Fibroblast of skin of right biceps (primary cell): ENCODE results near the gene DHCR7.

Experiments
- DNase-seq: peaks from one replicate; pipeline ENCODE4 v3.0.0-alpha.2; 2013

The DHCR7 gene

DNA sequence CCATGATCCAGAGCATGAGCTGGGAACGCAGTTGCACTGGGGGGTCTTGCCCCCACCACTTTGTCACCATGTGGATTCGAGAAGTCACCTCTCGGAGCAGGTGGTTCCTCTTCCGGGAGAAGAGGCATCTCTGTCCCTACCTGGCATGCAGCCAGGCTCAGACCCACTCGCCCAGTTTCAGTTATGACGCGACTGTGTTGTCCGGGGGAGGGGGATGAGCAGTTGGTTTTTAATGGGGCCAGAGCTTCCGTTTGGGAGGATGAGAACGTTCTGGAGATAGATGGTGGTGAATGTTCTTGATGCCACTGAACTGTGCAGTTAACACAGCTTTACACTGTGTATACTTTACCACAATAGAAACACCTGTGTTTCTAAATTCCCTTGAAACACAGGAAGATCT, 41.5 kb downstream of the DHCR7 start:
- no peak for DNase-seq

DNA sequence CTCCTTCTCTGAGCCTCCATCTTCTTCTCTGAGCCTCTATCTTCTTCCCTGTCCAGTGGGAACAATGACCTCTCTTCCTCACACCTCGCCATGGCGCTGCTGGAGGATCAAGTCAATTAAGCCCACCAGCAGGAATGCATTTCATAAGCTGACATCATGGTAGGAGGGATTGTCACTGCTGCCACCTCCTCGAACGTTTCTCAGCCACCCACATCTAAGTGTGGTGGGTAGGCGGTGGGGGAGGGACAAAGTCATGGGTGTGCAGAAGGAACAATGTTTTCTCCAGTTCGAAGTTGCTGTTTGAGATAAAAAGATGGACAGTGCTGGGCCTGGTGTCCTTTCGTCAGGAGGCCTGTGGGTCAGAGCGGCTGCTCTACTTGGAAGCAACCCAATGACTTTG, 44.0 kb downstream of the DHCR7 start:
- DNase-seq = no peak

DNA sequence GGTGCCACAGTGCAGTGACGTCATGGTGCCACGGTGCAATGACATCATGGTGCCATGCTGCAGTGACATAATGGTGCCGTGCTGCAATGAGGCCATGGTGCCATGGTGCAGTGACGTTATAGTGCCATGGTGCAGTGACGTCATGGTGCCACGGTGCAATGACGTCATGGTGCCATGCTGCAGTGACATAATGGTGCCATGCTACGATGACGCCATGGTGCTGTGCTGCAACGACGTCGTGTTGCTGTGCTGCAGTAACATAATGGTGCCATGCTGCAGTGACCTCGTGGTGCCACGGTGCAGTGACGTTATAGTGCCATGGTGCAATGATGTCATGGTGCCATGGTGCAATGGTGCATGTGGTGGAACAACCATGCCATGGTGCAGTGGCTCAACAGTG, 45.3 kb downstream of the DHCR7 start:
- no peak for DNase-seq

- DNase-seq = no peak
These were observed 48.0 kb downstream of the DHCR7 start for GRCh38 chr11:71400216-71400615.

DNA sequence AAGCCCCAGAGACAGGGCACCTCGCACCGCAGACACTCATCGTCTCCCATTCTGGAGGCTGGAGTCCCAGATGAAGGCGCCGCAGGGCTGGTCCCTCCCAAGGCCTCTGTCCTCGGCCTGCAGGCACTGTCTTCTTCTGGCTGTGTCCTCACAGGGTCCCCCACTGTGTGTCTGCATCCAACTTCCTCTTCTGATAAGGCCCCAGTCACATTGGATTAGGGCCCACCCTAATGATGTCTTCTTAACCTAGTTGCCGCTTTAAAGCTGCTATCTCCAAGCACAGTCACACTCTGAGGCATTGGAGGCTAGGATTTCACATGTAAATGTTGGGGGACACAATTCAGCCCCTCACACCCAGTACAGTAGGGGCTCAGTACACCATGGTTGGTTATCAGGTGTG, 48.9 kb downstream of the DHCR7 start:
- DNase-seq = no peak

DNA sequence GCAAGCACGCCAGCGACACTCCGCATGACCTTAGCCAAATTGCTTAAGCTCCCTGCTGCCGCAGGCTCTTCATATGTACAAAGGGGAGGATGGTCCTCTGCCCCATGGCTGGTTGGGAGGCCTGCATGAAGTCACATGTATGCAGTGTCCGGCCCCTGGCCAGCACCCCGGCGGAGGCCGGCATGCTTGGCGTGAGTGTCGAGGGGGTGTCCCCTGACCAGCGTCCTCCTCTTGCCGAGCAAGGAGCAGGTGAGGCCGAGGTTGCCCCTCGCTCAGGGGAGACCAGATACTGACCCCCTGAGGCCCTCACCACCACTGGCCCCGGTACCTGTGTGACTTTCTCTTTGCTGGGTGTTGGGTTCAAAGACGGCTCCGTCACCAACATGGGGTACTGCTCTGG, 50.2 kb downstream of the DHCR7 start:
- no peak for DNase-seq

DNA sequence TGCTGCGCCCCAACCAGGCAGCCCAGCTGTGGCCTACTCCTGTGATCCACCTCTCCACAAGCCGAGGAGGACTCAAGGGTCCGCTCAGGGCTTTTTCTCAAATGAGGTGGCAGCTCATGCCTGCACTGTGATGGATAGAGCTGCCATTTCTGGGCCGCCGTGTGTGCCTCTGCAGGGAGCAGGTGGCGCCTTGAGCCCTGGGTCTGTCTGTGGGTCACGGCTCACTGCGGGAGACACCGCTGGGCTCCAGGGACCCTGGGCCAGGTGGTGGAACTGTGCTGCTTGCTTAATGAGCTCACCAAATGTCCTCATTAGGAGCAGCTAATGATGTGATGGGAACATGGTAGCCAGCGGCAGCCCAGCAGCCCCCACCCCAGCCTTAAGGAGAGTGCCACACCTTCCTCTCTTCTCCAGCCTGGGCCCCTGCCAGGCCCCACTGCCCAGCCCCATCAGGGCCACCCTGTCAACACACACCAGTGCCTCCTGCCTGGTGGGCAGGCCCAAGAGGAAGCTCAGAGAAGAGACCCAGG, 50.8 kb downstream of the DHCR7 start:
- DNase-seq = no peak

DNA sequence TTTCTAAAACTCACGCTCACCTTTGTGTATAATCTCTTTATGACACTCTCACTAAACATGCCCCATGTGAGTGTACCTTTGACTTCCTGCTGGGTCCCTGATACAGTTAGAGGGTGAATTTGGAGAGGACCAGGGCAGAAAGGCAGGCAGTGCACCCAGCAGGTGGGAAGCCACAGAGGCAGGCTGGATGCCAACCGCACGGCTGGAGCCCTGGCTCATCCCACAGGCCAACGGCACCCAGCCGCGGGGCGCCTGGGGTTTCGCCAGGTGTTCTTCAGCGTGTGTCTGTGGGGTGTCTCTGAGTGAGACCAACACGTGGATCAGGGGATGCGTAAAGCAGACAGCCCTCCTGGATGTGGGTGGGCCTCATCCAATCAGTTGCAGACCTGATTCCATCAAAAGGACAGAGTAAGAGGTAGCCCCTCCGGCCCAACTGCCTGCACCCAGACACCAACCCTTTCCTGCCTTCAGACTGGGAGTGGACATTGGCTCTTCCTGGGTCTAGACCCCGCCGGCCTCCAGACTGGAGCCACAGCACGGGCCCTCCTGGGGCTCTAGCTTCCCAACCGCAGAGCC, 51.6 kb downstream of the DHCR7 start:
- DNase-seq = no peak

DNA sequence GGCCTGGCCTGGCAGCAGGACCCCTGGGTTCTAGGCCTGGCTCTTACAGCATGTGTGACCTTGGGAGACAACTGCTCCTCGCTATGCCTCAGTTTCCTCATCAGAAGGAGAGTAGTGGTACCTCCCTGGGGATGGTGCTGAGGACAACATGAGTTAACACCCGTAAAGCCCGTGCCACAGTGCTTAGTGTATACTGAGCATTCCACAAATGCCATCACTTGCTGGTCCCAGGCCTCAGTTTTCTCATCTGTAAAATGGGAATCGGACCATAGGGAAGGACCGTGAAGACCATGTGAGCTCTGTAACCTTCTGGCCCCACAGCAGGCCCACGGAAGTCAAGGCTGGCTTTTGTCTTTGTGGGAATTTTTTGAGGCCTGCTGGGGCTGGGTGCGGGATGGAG, 52.4 kb downstream of the DHCR7 start:
- DNase-seq = no peak

GRCh38 chr11:71395263-71395560, 53.0 kb downstream of the DHCR7 start:
- no peak for DNase-seq

- no peak for DNase-seq
These were observed 54.9 kb downstream of the DHCR7 start for GRCh38 chr11:71393283-71393682.

DNA sequence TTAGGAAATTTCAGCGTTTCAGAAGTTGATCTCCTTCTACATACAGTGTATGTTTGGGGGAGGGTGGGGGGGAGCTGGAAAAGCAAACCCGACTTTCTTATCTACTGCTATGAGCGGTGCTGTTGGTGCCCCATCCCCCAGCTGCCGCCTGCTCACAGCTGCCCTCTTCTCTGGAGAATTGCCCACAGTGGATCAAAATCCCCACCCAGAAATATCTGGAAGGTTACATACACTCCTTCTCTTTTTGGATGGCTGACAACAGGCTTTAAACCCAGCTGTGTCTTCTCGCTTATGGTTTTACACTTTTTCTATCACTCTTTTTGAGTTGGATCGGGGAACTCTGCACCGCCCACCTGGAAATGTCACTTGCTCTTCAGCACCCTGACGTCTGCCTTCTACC, 56.4 kb downstream of the DHCR7 start:
- DNase-seq = no peak

GRCh38 chr11:71391352-71391751, 56.8 kb downstream of the DHCR7 start:
- DNase-seq = no peak

DNA sequence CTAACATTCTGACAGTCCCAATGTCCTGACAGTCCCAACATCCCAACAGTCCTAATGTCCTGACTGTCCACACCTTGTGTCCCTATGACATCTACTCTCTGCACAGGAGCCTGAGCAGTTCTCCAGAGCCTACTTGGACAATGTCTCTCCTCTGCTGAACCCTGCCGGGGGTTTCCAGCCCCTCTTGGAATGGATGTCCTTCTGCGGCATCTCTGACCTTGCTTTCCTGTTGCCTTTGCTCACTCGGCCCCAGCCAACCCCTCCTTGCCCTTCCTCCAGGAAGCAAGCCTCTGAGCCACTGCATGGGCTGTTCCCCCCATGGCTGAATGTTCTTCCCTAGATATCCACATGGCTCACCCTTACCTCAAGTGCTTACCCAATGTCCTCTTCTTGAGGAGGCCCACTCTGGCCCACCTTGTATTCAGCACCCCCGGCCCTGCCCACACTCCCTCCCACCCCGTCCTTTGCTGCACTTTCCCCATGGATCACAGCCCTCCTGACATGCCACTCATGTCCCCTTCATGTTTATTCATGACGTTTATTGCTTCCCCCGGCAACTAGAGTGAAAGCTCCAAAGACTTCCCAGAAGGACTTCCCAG, 59.5 kb downstream of the DHCR7 start:
- DNase-seq = no peak

DNA sequence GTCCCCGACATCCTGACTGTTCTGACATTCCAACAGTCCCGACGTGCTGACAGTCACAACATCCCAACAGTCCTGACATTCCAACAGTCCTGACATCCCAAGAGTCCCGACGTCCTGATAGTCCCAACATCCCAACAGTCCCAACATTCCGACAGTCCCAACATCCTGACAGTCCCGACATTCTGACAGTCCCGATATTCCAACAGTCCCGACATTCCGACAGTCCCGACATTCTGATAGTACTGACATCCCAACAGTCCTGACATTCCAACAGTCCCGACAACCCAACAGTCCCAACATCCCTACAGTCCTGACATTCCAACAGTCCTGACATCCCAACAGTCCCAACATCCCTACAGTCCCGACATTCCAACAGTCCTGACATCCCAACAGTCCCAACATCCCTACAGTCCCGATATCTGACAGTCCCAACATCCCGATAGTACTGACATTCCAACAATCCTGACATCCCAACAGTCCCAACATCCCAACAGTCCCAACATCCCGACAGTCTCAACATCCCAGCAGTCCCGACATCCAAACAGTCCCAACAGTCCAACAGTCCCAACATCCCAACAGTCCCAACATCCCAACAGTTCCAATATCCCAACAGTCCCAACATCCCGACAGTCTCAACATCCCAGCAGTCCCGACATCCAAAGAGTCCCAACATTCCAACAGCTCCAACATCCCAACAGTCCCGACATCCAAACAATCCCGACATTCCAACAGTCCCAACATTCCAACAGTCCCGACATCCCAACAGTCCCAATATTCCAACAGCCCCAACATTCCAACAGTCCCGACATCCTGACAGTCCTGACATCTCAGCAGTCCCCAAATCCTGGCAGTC, 60.2 kb downstream of the DHCR7 start:
- DNase-seq = no peak

GRCh38 chr11:71387200-71387599, 61.0 kb downstream of the DHCR7 start:
- DNase-seq = no peak

DNA sequence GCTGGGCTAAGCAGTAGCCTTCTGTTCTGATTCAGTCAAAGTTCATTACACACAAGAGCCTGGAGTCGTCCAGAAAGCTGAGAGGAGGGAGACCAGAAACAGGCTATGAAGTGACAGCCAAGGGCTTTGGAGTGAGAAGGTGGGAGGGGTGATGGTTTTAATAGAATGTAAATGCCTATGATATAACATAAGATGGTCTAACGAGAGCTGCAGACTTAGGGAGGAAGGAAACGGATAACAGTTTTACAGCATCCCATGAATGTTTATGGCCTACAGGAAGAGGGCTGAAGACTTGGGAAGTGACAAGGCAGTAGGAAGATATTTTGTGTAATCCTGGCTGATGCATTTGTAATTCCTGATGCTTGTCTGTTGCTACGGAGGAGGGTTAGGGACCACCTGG, 62.0 kb downstream of the DHCR7 start:
- no peak for DNase-seq

GRCh38 chr11:71385091-71385490, 63.1 kb downstream of the DHCR7 start:
- no peak for DNase-seq

DNA sequence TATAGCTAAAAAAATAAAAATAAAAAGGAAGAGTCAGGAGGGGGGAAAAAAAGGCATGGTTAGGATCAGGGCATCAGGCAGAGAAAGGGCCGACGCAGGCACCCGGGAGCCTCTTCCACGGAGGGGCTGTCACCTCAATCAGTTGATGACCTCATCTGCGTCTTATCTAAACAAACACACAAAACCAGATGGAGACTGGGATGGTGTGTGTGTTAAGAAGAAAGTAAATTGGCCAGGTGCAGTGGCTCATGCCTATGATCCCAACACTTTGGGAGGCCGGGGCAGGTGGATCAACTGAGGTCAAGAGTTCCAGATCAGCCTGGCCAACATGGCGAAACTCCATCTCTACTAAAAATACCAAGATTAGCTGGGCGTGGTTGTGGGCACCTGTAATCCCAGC, 63.6 kb downstream of the DHCR7 start:
- no peak for DNase-seq
